Esophagus squamous epithelium (tissue), 5 donors: ENCODE measurements around the gene ZNF521. TPM values are rescaled to one million over a fixed set of nuclear protein-coding genes. Genes with fewer than 3 reads are reported as not detected.

Experiments
- DNase-seq: peaks from one replicate; lab custom pipeline; 2025; lab: John Stamatoyannopoulos, UW
- H3K27ac ChIP-seq, 4 donors: fragments of 200-600 bp; sonication (generic); one replicate each; pipeline ENCODE4 v1.5.1; 2016 to 2019; ENCODE audit warnings: mild to moderate bottlenecking in 1 of 4
- H3K27me3 ChIP-seq, 4 donors: fragments of 200-600 bp; sonication (generic); 1 replicate in 3 of 4; 2 replicates in 1 of 4; pipeline versions ENCODE4 v1.5.1 to v1.6.0; 2017 to 2021; ENCODE audit warnings: antibody characterized with exemption in 1 of 4
- H3K36me3 ChIP-seq, 3 donors: fragments of 200-600 bp; sonication (generic); one replicate each; pipeline ENCODE4 v1.5.1; 2016 to 2019
- H3K4me1 ChIP-seq, 3 donors: fragments of 200-600 bp; sonication (generic); one replicate each; pipeline ENCODE4 v1.5.1; 2017 to 2019
- H3K4me3 ChIP-seq, 4 donors: fragments of 200-600 bp; sonication (generic); 1 replicate in 3 of 4; 2 replicates in 1 of 4; pipeline ENCODE4 v1.5.1; 2016 to 2019; ENCODE audit warnings: mild to moderate bottlenecking in 2 of 4, moderate library complexity in 1 of 4
- H3K9me3 ChIP-seq, 3 donors: fragments of 200-600 bp; sonication (generic); one replicate each; pipeline ENCODE4 v1.5.1; 2016 to 2019
- POLR2A ChIP-seq, 4 donors: fragments of 450-650 bp; IDR thresholded peaks; one replicate each; pipeline ENCODE4 v1.6.1; 2017; ENCODE audit warnings: antibody characterized with exemption in 4 of 4, mild to moderate bottlenecking in 4 of 4, moderate library complexity in 3 of 4
- WGBS, 2 donors: methylation state at CpG; one replicate each; pipeline ENCODE4 v1.1.5; 2018; 5-methylcytosine and 5-hydroxymethylcytosine counted together
- intact Hi-C: fragments of 100-400 bp; cut with DNase I; formaldehyde crosslinking; loops from one replicate; pipeline ENCODE4 v1.15.0; 2022
- total RNA-seq, 4 donors: library from RNA; depleted of rRNA; stranded (reverse); fragments of >200 nt; gene quantifications; one replicate each; pipeline ENCODE4 v1.1.0, GENCODE V29; 2016
- TF ChIP-seq, protein P1 (sequence below), 6 experiments: fragments of 450-650 bp in 4 of 6; fragments of 200-600 bp in 2 of 6; sonication (generic) in 2 of 6; IDR thresholded peaks; one replicate each; pipeline ENCODE4 v1.5.1; 2016 to 2019; ENCODE audit warnings: antibody characterized with exemption in 6 of 6, mild to moderate bottlenecking in 4 of 6, moderate library complexity in 4 of 6
- donor health status: DM: yes; HTN: yes; CAD: no.

ZNF521 gene
- total RNA-seq, 4 donors from 2014 or later = 0.68 to 11.3 (median 4.7) TPM

DNA sequence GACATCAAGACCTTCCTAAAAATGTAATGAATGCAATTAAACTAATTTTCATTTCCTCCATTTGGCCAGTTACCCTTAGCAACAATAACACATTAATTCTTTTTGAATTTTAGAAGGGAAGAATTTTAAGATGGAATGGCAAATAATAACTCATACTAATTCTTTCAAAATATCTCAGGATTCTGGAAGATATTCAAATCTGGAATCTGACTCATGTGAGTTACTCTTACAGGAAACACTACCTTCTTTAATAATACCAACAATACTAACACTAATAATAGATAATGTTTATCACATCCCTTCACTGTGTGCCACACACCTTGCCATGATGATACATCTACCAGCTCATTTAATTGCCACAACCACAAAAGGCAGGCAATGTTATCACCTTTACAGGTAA is 46.4 kb downstream of the ZNF521 start:
- TF ChIP-seq, protein P1, sequence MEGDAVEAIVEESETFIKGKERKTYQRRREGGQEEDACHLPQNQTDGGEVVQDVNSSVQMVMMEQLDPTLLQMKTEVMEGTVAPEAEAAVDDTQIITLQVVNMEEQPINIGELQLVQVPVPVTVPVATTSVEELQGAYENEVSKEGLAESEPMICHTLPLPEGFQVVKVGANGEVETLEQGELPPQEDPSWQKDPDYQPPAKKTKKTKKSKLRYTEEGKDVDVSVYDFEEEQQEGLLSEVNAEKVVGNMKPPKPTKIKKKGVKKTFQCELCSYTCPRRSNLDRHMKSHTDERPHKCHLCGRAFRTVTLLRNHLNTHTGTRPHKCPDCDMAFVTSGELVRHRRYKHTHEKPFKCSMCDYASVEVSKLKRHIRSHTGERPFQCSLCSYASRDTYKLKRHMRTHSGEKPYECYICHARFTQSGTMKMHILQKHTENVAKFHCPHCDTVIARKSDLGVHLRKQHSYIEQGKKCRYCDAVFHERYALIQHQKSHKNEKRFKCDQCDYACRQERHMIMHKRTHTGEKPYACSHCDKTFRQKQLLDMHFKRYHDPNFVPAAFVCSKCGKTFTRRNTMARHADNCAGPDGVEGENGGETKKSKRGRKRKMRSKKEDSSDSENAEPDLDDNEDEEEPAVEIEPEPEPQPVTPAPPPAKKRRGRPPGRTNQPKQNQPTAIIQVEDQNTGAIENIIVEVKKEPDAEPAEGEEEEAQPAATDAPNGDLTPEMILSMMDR (IDR thresholded peaks at IDR 0.05) = no peak
- no peak for TF ChIP-seq POLR2A (IDR thresholded peaks at IDR 0.05)
- H3K36me3 ChIP-seq = no peaks in the 10 kb centered on the region
- H3K27ac ChIP-seq = no peak overlapping the region
- intact Hi-C loops = no loop called here
- no peak for DNase-seq
- no peaks in the 10 kb centered on the region for H3K4me1 ChIP-seq
- H3K27me3 ChIP-seq = no peaks in the 10 kb centered on the region
- H3K4me3 ChIP-seq = no peak overlapping the region
- no peaks in the 10 kb centered on the region for H3K9me3 ChIP-seq

DNA sequence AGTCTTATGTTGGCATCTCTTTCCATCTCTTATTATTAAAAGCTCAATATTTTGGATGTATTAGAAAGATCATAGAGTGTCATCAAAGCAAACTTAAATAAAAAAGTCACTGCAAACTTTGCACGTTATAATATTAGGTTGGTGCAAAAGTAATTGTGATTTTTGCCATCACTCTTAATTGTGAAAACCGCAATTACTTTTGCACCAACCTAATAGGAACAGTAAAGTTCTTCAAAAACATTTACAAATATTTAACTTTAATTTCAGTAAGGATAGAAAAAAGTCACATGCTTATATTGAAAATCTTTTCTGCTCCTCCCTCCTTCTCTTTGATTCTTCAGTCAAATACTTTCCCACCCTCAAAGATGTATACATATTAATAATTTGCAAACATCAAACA is 51.5 kb downstream of the ZNF521 start:
- no peak for TF ChIP-seq POLR2A (IDR thresholded peaks at IDR 0.05)
- TF ChIP-seq, protein P1 (IDR thresholded peaks at IDR 0.05) = no peak
- no peaks in the 10 kb centered on the region for H3K9me3 ChIP-seq
- WGBS, 2 donors = 81 to 93% methylated on average over 2 of the region's 2 CpGs
- DNase-seq = no peak
- no peak overlapping the region for H3K27ac ChIP-seq
- no peaks in the 10 kb centered on the region for H3K36me3 ChIP-seq
- H3K4me1 ChIP-seq = peaks cover 0 to 10% (median 4%) of the 10 kb centered on the region in 3 donors
- H3K27me3 ChIP-seq = no peaks in the 10 kb centered on the region
- no peak overlapping the region for H3K4me3 ChIP-seq
- intact Hi-C loops = no loop called here

DNA sequence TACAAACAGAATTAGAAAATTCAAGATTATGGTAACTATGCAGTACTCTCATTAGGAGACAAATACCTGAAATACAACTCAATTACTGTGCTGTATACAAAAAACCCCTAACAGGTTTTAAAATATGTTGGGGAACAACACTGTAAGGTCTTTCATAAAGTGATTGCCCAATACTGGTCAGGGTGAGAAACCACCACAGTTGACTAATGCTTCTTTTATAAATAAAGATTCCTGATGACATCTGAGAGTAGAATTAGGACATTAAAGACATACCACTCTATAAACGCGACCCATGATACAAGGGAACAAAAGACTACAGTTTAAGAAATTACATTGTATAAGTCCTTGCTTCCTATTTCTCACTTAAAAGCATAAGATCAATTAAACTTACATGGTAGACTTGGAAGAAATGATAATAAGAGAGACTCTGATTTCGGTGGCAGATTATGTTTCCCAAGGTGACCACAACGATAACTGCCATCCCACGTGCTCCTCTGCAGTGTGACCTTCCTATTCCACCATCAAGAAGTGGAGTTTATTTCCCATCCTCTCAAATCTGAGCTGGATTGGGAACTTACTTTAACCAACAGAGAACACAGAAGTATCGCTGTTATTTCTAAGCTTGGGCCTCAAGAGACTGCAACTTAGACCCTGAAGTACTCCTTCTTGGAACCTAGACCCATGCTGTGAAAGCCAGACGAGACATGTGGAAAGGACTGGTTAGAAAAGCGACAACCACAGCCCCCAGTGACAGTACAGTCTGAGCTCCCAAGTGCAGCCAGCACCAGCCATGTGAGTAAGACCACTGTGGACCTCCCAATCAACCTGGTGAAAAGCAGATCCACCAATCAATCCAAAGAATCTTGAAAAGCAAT is 52.3 kb downstream of the ZNF521 start:
- peaks cover 0 to 10% (median 4%) of the 10 kb centered on the region in 3 donors for H3K4me1 ChIP-seq
- intact Hi-C loops = no loop called here
- no peak for DNase-seq
- WGBS, 2 donors = 70 to 76% methylated on average over 8 of the region's 8 CpGs
- no peaks in the 10 kb centered on the region for H3K36me3 ChIP-seq
- H3K27ac ChIP-seq = peak overlapping the region in 3 of 4 donors; percentile 38 to 60 (median 41)
- no peaks in the 10 kb centered on the region for H3K27me3 ChIP-seq
- H3K9me3 ChIP-seq = no peaks in the 10 kb centered on the region
- TF ChIP-seq, protein P1 (IDR thresholded peaks at IDR 0.05) = no peak
- no peak for TF ChIP-seq POLR2A (IDR thresholded peaks at IDR 0.05)
- no peak overlapping the region for H3K4me3 ChIP-seq

DNA sequence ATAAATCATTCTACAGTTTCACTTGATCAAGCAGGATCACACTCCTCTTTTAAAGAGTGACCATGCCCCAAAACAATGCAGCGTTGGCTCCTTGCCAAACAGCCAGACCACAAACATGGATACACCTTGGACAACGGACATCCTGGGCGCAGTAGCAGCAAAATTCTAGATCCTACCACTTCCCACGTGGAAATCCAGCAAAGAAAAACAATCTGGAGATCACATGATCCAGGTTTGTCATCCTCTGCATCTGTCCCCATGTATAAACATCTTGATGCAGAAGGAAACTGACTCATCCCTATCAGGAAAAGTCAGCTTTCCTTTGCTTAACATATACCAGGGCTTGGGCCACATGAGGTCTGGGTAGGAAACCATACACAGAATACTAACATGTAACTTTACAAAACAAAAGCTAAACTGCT is 53.1 kb downstream of the ZNF521 start:
- Histone ChIP-seq H3K27me3 (no peaks in the 10 kb centered on the region), H3K36me3 (no peaks in the 10 kb centered on the region), H3K9me3 (no peaks in the 10 kb centered on the region), H3K4me1 (peaks cover 0 to 10% (median 4%) of the 10 kb centered on the region in 3 donors), H3K4me3 (no peak overlapping the region), H3K27ac (peak overlapping the region in 3 of 4 donors; percentile 19 to 60 (median 38))
- no peak for DNase-seq
- TF ChIP-seq POLR2A (IDR thresholded peaks at IDR 0.05) = no peak
- TF ChIP-seq, protein P1 (IDR thresholded peaks at IDR 0.05) = no peak
- intact Hi-C loops = no loop called here
- WGBS, 2 donors = 39 to 57% methylated on average over 4 of the region's 4 CpGs

DNA sequence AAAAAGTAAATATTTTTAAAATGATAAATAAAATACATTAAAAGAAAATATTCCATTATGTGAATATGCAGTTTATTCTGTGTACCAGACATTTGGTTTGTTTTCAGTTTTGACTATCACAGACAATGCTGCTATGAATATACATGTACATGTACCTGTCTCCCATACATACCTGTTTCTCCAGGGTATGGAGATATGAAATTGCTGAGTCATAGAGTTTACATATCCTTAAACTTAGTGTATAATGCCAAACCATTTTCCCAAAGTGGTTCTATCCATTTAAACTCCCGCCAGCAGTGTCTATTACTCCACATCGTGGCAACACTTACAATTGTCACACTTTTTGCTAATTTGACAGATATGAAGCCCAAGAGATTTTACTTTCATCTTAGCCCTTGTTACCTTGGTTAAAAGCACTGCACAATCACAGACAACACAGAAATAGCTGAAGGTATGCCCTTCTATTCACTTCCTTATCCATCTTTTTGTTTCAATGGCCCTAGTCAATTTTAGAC is 56.3 kb downstream of the ZNF521 start:
- DNase-seq = no peak
- TF ChIP-seq POLR2A (IDR thresholded peaks at IDR 0.05) = no peak
- TF ChIP-seq, protein P1 (IDR thresholded peaks at IDR 0.05) = no peak
- peaks cover 0 to 10% (median 4%) of the 10 kb centered on the region in 3 donors for H3K4me1 ChIP-seq
- intact Hi-C loops = no loop called here
- 89 to 91% methylated on average over 2 of the region's 2 CpGs for WGBS, 2 donors
- no peaks in the 10 kb centered on the region for H3K36me3 ChIP-seq
- H3K27ac ChIP-seq = no peak overlapping the region
- no peaks in the 10 kb centered on the region for H3K27me3 ChIP-seq
- no peaks in the 10 kb centered on the region for H3K9me3 ChIP-seq
- no peak overlapping the region for H3K4me3 ChIP-seq
